ENCODE results near the gene RAB36.

DNA sequence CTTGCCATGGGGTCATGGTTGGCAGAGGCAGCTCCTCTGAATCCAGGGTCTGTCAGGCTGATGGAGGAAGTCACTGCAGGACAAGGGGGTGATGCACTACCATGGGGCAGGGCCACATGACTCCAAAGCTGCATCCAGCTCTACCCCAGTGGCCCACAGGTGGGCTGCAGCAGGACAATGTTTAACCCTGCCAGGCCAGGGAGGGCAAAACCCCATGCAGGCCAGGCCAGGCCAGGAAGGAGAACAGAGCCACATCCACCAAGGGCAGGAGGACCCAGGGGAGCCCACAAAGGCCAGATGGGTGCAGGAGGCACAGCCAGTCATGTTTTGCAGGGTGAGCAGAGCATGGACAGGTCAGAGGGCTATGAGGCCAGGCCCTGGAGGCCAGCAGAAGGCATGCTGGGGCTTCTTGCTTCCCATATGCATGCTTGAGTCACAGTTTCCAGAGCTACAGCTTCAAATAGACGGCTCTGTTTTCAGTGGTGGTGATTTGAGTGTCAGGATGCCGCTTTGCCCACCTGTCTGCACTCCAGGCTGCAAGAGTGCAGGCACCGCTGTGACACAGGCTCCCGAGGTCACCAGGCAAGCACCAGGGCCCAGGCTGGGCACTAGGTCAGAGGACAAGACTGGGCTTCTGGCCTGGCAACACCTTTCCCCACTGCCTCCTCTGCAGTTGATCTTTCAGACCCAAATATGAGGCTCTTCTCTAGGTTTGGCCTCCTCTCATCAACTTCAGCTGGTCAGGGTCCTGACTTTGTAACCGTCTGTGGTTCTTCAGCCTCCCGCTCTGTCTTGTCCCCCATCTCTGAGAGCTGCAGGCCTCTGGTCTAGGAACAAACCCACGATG, 26.4 kb upstream of the RAB36 start:
- TF ChIP-seq CTCF (IDR thresholded peaks at IDR 0.05), result no peak
- TF ChIP-seq POLR2A (IDR thresholded peaks at IDR 0.05), result no peak
